ENCODE data around the gene NKAIN4.

Gene NKAIN4

DNA sequence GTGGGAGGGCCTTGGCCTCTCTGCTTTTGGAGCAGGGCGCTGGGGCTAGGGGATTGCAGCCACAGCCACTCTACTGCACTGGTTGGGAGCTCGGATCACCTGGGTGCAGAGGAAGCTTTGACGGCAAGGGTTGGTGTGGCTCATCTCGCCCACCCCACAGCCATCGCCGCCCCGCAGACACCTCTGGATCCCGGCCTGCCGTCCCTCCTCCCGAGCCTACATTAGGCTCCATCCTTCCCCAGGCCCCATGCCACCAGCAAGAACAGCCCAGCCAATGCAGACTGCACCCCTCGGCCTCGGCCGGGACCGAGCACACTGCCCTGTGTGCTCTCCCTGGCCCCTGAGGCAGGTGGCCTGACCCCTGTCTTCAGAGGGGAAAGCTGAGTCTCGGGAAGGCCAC, 6.3 kb upstream of the NKAIN4 start:
- Histone ChIP-seq H3K4me1 (ENCODE audit: low read length) (no peaks in the 10 kb centered on the region), H3K27me3 (replicated peaks; ENCODE audit: insufficient read depth, low read length) (peaks cover 99% of the 10 kb centered on the region)

GRCh38 chr20:63259734-63260460, 5.6 kb upstream of the NKAIN4 start:
- H3K4me2 ChIP-seq (ENCODE audit: low read depth, low read length): no peak overlapping the region
- no peaks in the 10 kb centered on the region for H3K36me3 ChIP-seq (replicated peaks; ENCODE audit: insufficient read depth, low read length)
- H3K9ac ChIP-seq (ENCODE audit: low read length): no peak overlapping the region
- peaks cover 99% of the 10 kb centered on the region for H3K27me3 ChIP-seq (replicated peaks; ENCODE audit: insufficient read depth, low read length)
- no peak overlapping the region for H2AFZ ChIP-seq (ENCODE audit: low read length)
- no peak overlapping the region for H3K27ac ChIP-seq (ENCODE audit: low read length)
- H3F3A ChIP-seq (ENCODE audit: insufficient read depth, low read length): no peaks in the 10 kb centered on the region
- no peak for DNase-seq
- TF ChIP-seq, protein P1, sequence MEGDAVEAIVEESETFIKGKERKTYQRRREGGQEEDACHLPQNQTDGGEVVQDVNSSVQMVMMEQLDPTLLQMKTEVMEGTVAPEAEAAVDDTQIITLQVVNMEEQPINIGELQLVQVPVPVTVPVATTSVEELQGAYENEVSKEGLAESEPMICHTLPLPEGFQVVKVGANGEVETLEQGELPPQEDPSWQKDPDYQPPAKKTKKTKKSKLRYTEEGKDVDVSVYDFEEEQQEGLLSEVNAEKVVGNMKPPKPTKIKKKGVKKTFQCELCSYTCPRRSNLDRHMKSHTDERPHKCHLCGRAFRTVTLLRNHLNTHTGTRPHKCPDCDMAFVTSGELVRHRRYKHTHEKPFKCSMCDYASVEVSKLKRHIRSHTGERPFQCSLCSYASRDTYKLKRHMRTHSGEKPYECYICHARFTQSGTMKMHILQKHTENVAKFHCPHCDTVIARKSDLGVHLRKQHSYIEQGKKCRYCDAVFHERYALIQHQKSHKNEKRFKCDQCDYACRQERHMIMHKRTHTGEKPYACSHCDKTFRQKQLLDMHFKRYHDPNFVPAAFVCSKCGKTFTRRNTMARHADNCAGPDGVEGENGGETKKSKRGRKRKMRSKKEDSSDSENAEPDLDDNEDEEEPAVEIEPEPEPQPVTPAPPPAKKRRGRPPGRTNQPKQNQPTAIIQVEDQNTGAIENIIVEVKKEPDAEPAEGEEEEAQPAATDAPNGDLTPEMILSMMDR (IDR thresholded peaks at IDR 0.05; ENCODE audit: low read length): no peak
- TF ChIP-seq EZH2phosphoT487 (IDR thresholded peaks at IDR 0.05; ENCODE audit: low read length) (no peak), EZH2 (optimal IDR thresholded peaks at IDR 0.05; ENCODE audit: low read depth, low read length) (no peak)
- no peaks in the 10 kb centered on the region for H3K4me1 ChIP-seq (ENCODE audit: low read length)
- no peaks in the 10 kb centered on the region for H3K9me2 ChIP-seq (replicated peaks; ENCODE audit: insufficient read depth, low read length)
- no peak overlapping the region for H3K4me3 ChIP-seq (ENCODE audit: low read length)
- H3K9me3 ChIP-seq (replicated peaks; ENCODE audit: insufficient read depth, low read length): no peaks in the 10 kb centered on the region
- H3K79me2 ChIP-seq (ENCODE audit: low read length): no peaks in the 10 kb centered on the region
- H4K20me1 ChIP-seq (ENCODE audit: insufficient read depth, low read length): no peaks in the 10 kb centered on the region

More for the DNA sequence above, 6.3 kb upstream of the NKAIN4 start:
- no peaks in the 10 kb centered on the region for H3K79me2 ChIP-seq (ENCODE audit: low read length)
- no peak overlapping the region for H3K4me2 ChIP-seq (ENCODE audit: low read depth, low read length)
- no peak overlapping the region for H3K4me3 ChIP-seq (ENCODE audit: low read length)
- no peak overlapping the region for H2AFZ ChIP-seq (ENCODE audit: low read length)
- no peaks in the 10 kb centered on the region for H3K9me3 ChIP-seq (replicated peaks; ENCODE audit: insufficient read depth, low read length)
- H3K36me3 ChIP-seq (replicated peaks; ENCODE audit: insufficient read depth, low read length): no peaks in the 10 kb centered on the region
- no peak overlapping the region for H3K27ac ChIP-seq (ENCODE audit: low read length)
- no peaks in the 10 kb centered on the region for H3F3A ChIP-seq (ENCODE audit: insufficient read depth, low read length)
- H3K9me2 ChIP-seq (replicated peaks; ENCODE audit: insufficient read depth, low read length): no peaks in the 10 kb centered on the region
- no peaks in the 10 kb centered on the region for H4K20me1 ChIP-seq (ENCODE audit: insufficient read depth, low read length)
- no peak for DNase-seq
- TF ChIP-seq, protein P1 (IDR thresholded peaks at IDR 0.05; ENCODE audit: low read length): no peak
- TF ChIP-seq EZH2phosphoT487 (IDR thresholded peaks at IDR 0.05; ENCODE audit: low read length): no peak
- no peak for TF ChIP-seq EZH2 (optimal IDR thresholded peaks at IDR 0.05; ENCODE audit: low read depth, low read length)
- no peak overlapping the region for H3K9ac ChIP-seq (ENCODE audit: low read length)

GRCh38 chr20:63258781-63259180, 4.5 kb upstream of the NKAIN4 start:
- no peak overlapping the region for H3K27ac ChIP-seq (ENCODE audit: low read length)
- H3K4me1 ChIP-seq (ENCODE audit: low read length): no peaks in the 10 kb centered on the region
- no peak overlapping the region for H3K9ac ChIP-seq (ENCODE audit: low read length)
- no peaks in the 10 kb centered on the region for H3F3A ChIP-seq (ENCODE audit: insufficient read depth, low read length)
- H2AFZ ChIP-seq (ENCODE audit: low read length): no peak overlapping the region
- no peaks in the 10 kb centered on the region for H3K79me2 ChIP-seq (ENCODE audit: low read length)
- no peaks in the 10 kb centered on the region for H4K20me1 ChIP-seq (ENCODE audit: insufficient read depth, low read length)
- DNase-seq: no peak
- H3K4me3 ChIP-seq (ENCODE audit: low read length): no peak overlapping the region
- no peaks in the 10 kb centered on the region for H3K36me3 ChIP-seq (replicated peaks; ENCODE audit: insufficient read depth, low read length)
- H3K27me3 ChIP-seq (replicated peaks; ENCODE audit: insufficient read depth, low read length): peaks cover 93% of the 10 kb centered on the region
- H3K9me3 ChIP-seq (replicated peaks; ENCODE audit: insufficient read depth, low read length): no peaks in the 10 kb centered on the region
- no peaks in the 10 kb centered on the region for H3K9me2 ChIP-seq (replicated peaks; ENCODE audit: insufficient read depth, low read length)
- no peak overlapping the region for H3K4me2 ChIP-seq (ENCODE audit: low read depth, low read length)
- TF ChIP-seq EZH2 (optimal IDR thresholded peaks at IDR 0.05; ENCODE audit: low read depth, low read length) (no peak), EZH2phosphoT487 (IDR thresholded peaks at IDR 0.05; ENCODE audit: low read length) (no peak)
- TF ChIP-seq, protein P1 (IDR thresholded peaks at IDR 0.05; ENCODE audit: low read length): no peak
